Naive thymus-derived CD4-positive, alpha-beta T cell (primary cell): ENCODE measurements around the gene MFSD6. TPM values are rescaled to one million over a fixed set of nuclear protein-coding genes. Genes with fewer than 3 reads are reported as not detected.

Source experiments
- ATAC-seq: fragments of 150-1000 bp; cut with Tn5 transposase; 2 replicates; pipeline ENCODE4 v1.10.0; 2021; ENCODE audit warnings: mild to moderate bottlenecking, moderate library complexity
- CTCF ChIA-PET: fragments of 350-600 bp; sonication (Branson Sonifier 250); formaldehyde crosslinking; loops from one replicate; lab custom pipeline; 2021; ENCODE audit warnings: antibody characterized with exemption; lab: Charles Lee
- POLR2A ChIA-PET: fragments of 350-600 bp; sonication (Branson Sonifier 250); formaldehyde crosslinking; loops from one replicate; lab custom pipeline; 2021; ENCODE audit warnings: antibody characterized with exemption, inconsistent platforms; lab: Charles Lee
- DNase-seq, 9 donors: peaks; one replicate each; pipeline versions ENCODE4 v3.0.0 to v3.0.0-alpha.2; 2020 to 2022; ENCODE audit warnings: mixed read lengths in 1 of 9
- H3K27ac ChIP-seq: one replicate; pipeline ENCODE4 v1.7.0; 2013; ENCODE audit warnings: mild to moderate bottlenecking, low read depth, low read length, moderate library complexity
- H3K27me3 ChIP-seq, 2 donors: one replicate each; pipeline ENCODE4 v1.7.0; 2013; ENCODE audit warnings: low read length in 2 of 2, mild to moderate bottlenecking in 2 of 2, moderate library complexity in 2 of 2; ENCODE audit not compliant: control insufficient read depth in 2 of 2, insufficient read depth in 2 of 2
- H3K36me3 ChIP-seq, 3 experiments: 1 replicate in 2 of 3; 2 replicates in 1 of 3; pipeline ENCODE4 v1.7.0; 2013; ENCODE audit warnings: low read length in 3 of 3, mild to moderate bottlenecking in 3 of 3, moderate library complexity in 1 of 3; ENCODE audit not compliant: insufficient read depth in 3 of 3, control insufficient read depth in 2 of 3
- H3K4me1 ChIP-seq, 2 donors: one replicate each; pipeline ENCODE4 v1.7.0; 2013; ENCODE audit warnings: low read length in 2 of 2, mild to moderate bottlenecking in 2 of 2, moderate library complexity in 1 of 2; ENCODE audit not compliant: control insufficient read depth in 2 of 2, insufficient read depth in 2 of 2
- H3K4me3 ChIP-seq: 2 replicates; pipeline ENCODE4 v1.7.0; 2013; ENCODE audit warnings: mild to moderate bottlenecking, low read length
- H3K9me3 ChIP-seq, 3 experiments: 1 replicate in 2 of 3; 2 replicates in 1 of 3; pipeline ENCODE4 v1.7.0; 2013; ENCODE audit warnings: low read length in 3 of 3; ENCODE audit not compliant: control insufficient read depth in 2 of 3
- H3K27ac Mint-ChIP-seq, 9 donors: one replicate each; pipeline ENCODE4 v1.8.0; 2020 to 2022; ENCODE audit warnings: mixed read lengths in 9 of 9, mild to moderate bottlenecking in 8 of 9, moderate library complexity in 5 of 9, inconsistent platforms in 2 of 9
- H3K27me3 Mint-ChIP-seq, 5 donors: one replicate each; pipeline ENCODE4 v1.8.0; 2021 to 2022; ENCODE audit warnings: mixed read lengths in 5 of 5, mild to moderate bottlenecking in 1 of 5
- H3K36me3 Mint-ChIP-seq, 5 donors: one replicate each; pipeline ENCODE4 v1.8.0; 2020 to 2022; ENCODE audit warnings: mixed read lengths in 5 of 5, mild to moderate bottlenecking in 3 of 5, inconsistent platforms in 1 of 5
- H3K4me1 Mint-ChIP-seq, 7 donors: one replicate each; pipeline ENCODE4 v1.8.0; 2020 to 2022; ENCODE audit warnings: mixed read lengths in 7 of 7, mild to moderate bottlenecking in 3 of 7, inconsistent platforms in 1 of 7
- H3K4me3 Mint-ChIP-seq, 10 donors: one replicate each; pipeline ENCODE4 v1.8.0; 2020 to 2022; ENCODE audit warnings: mild to moderate bottlenecking in 10 of 10, mixed read lengths in 10 of 10, moderate library complexity in 6 of 10, inconsistent platforms in 2 of 10
- H3K9me3 Mint-ChIP-seq, 11 donors: one replicate each; pipeline ENCODE4 v1.8.0; 2020 to 2022; ENCODE audit warnings: mixed read lengths in 11 of 11, mild to moderate bottlenecking in 4 of 11, inconsistent platforms in 1 of 11, moderate library complexity in 1 of 11
- intact Hi-C, 2 donors: fragments of 100-400 bp; cut with micrococcal nuclease; formaldehyde crosslinking; loops; one replicate each; pipeline ENCODE4 v1.15.1; 2023
- polyA plus RNA-seq, 2 donors: library from polyadenylated mRNA; unstranded; fragments of 300-500 nt; fragmentation: Illumina TruSeq; gene quantifications; one replicate each; pipeline ENCODE4 v1.2.3, GENCODE V29; 2021
- total RNA-seq, 6 experiments: library from RNA in 5 of 6; stranded (reverse) in 5 of 6; gene quantifications; 1 replicate in 5 of 6; 2 replicates in 1 of 6; pipeline ENCODE4 v1.2.3 and lab custom pipeline; 2021 to 2026

MFSD6 gene
- total and polyA plus RNA-seq, 7 experiments from 2014 or later = 16.5 to 49.3 (median 38.8) TPM

GRCh38 chr2:190444976-190445375 is 36.8 kb downstream of the MFSD6 start:
- Mint-ChIP-seq H3K27me3 (no peaks in the 10 kb centered on the region), H3K36me3 (peaks cover 0 to 36% (median 18%) of the 10 kb centered on the region in 5 donors), H3K4me3 (peak overlapping the region in 4 of 10 donors; percentile 5 to 12 (median 10)), H3K9me3 (peaks cover 0 to 2% (median 0%) of the 10 kb centered on the region in 11 donors), H3K27ac (peak overlapping the region in 8 of 9 donors; percentile 1 to 69 (median 42)), H3K4me1 (peaks cover 29 to 82% (median 78%) of the 10 kb centered on the region in 7 donors)
- intact Hi-C loops = loop anchor here in 1 of 2 donors (2.0 to 5.0 kb wide), 3 partner anchors 14 to 37 kb away; no protein-coding TSS in a partner anchor
- no peak for DNase-seq
- ATAC-seq = no peak
- Histone ChIP-seq H3K27me3 (no peaks in the 10 kb centered on the region), H3K27ac (no peak overlapping the region), H3K4me1 (peaks cover 2 to 16% of the 10 kb centered on the region in 2 donors), H3K36me3 (peaks cover 0 to 6% (median 0%) of the 10 kb centered on the region in 3 experiments), H3K4me3 (no peak overlapping the region), H3K9me3 (no peaks in the 10 kb centered on the region)
- ChIA-PET CTCF (no interaction called here), POLR2A (no interaction called here)

GRCh38 chr2:190446193-190446592 is 38.0 kb downstream of the MFSD6 start:
- no peaks in the 10 kb centered on the region for H3K9me3 ChIP-seq
- no peaks in the 10 kb centered on the region for H3K27me3 ChIP-seq
- intact Hi-C loops = loop anchor here in 1 of 2 donors (5.0 kb wide), 1 partner anchor 36 kb away; no protein-coding TSS in a partner anchor
- H3K4me1 Mint-ChIP-seq = peaks cover 26 to 80% (median 74%) of the 10 kb centered on the region in 7 donors
- peaks cover 0 to 4% (median 0%) of the 10 kb centered on the region in 3 experiments for H3K36me3 ChIP-seq
- H3K4me3 Mint-ChIP-seq = no peak overlapping the region
- ATAC-seq (no peak), DNase-seq (no peak)
- H3K36me3 Mint-ChIP-seq = peaks cover 0 to 28% (median 18%) of the 10 kb centered on the region in 5 donors
- ChIA-PET POLR2A (interaction anchor here (0.8 kb wide), 1 partner anchor 98 kb away, joined by 3 read pairs; no protein-coding TSS in a partner anchor), CTCF (no interaction called here)
- H3K27me3 Mint-ChIP-seq = no peaks in the 10 kb centered on the region
- peaks cover 0 to 2% (median 0%) of the 10 kb centered on the region in 11 donors for H3K9me3 Mint-ChIP-seq
- H3K4me3 ChIP-seq = no peak overlapping the region
- H3K4me1 ChIP-seq = peaks cover 0 to 9% of the 10 kb centered on the region in 2 donors
- no peak overlapping the region for H3K27ac ChIP-seq
- peak overlapping the region in 2 of 9 donors; percentile 2 to 48 for H3K27ac Mint-ChIP-seq

GRCh38 chr2:190446750-190447516 is 38.8 kb downstream of the MFSD6 start:
- H3K9me3 ChIP-seq = no peaks in the 10 kb centered on the region
- Mint-ChIP-seq H3K9me3 (peaks cover 0 to 2% (median 0%) of the 10 kb centered on the region in 11 donors), H3K36me3 (peaks cover 0 to 28% (median 21%) of the 10 kb centered on the region in 5 donors), H3K27ac (peak overlapping the region in 2 of 9 donors; percentile 48 to 66), H3K4me1 (peaks cover 25 to 80% (median 73%) of the 10 kb centered on the region in 7 donors), H3K4me3 (peak overlapping the region in 1 of 10 donors; percentile 1), H3K27me3 (no peaks in the 10 kb centered on the region)
- no peak for DNase-seq
- CTCF ChIA-PET = no interaction called here
- POLR2A ChIA-PET = interaction anchor here (0.6 kb wide), 1 partner anchor 14 kb away, joined by 3 read pairs; no protein-coding TSS in a partner anchor
- H3K36me3 ChIP-seq = peaks cover 0 to 4% (median 0%) of the 10 kb centered on the region in 3 experiments
- intact Hi-C loops = loop anchor here in 1 of 2 donors (5.0 kb wide), 1 partner anchor 35 kb away; no protein-coding TSS in a partner anchor
- H3K4me3 ChIP-seq = no peak overlapping the region
- no peak overlapping the region for H3K27ac ChIP-seq
- peaks cover 0 to 5% of the 10 kb centered on the region in 2 donors for H3K4me1 ChIP-seq
- H3K27me3 ChIP-seq = no peaks in the 10 kb centered on the region
- no peak for ATAC-seq

- ChIA-PET POLR2A (interaction anchor here (0.6 kb wide), 1 partner anchor 13 kb away, joined by 3 read pairs; no protein-coding TSS in a partner anchor), CTCF (no interaction called here)
- no peaks in the 10 kb centered on the region for H3K27me3 ChIP-seq
- no peak for DNase-seq
- H3K4me1 Mint-ChIP-seq = peaks cover 21 to 76% (median 70%) of the 10 kb centered on the region in 7 donors
- H3K27ac ChIP-seq = no peak overlapping the region
- no peaks in the 10 kb centered on the region for H3K9me3 ChIP-seq
- peaks cover 0 to 25% (median 22%) of the 10 kb centered on the region in 5 donors for H3K36me3 Mint-ChIP-seq
- ATAC-seq = no peak
- no peaks in the 10 kb centered on the region for H3K27me3 Mint-ChIP-seq
- H3K36me3 ChIP-seq = peaks cover 0 to 4% (median 0%) of the 10 kb centered on the region in 3 experiments
- peaks cover 0 to 5% of the 10 kb centered on the region in 2 donors for H3K4me1 ChIP-seq
- peaks cover 0 to 2% (median 0%) of the 10 kb centered on the region in 11 donors for H3K9me3 Mint-ChIP-seq
- no peak overlapping the region for H3K4me3 ChIP-seq
- H3K27ac Mint-ChIP-seq = no peak overlapping the region
- intact Hi-C loops = loop anchor here in 1 of 2 donors (5.0 kb wide), 1 partner anchor 35 kb away; no protein-coding TSS in a partner anchor
- no peak overlapping the region for H3K4me3 Mint-ChIP-seq
Observed at GRCh38 chr2:190447766-190448165, 39.6 kb downstream of the MFSD6 start.

- Histone ChIP-seq H3K27me3 (no peaks in the 10 kb centered on the region), H3K27ac (no peak overlapping the region), H3K36me3 (peaks cover 0 to 6% (median 3%) of the 10 kb centered on the region in 3 experiments), H3K4me1 (peaks cover 0 to 4% of the 10 kb centered on the region in 2 donors), H3K9me3 (no peaks in the 10 kb centered on the region), H3K4me3 (no peak overlapping the region)
- intact Hi-C loops = loop anchor here in 1 of 2 donors (5.0 kb wide), 2 partner anchors 32 to 57 kb away; no protein-coding TSS in a partner anchor
- H3K27ac Mint-ChIP-seq = no peak overlapping the region
- DNase-seq (no peak), ATAC-seq (no peak)
- peaks cover 0 to 40% (median 32%) of the 10 kb centered on the region in 5 donors for H3K36me3 Mint-ChIP-seq
- no peaks in the 10 kb centered on the region for H3K27me3 Mint-ChIP-seq
- POLR2A ChIA-PET = interaction anchor here (1.1 kb wide), 1 partner anchor 43 kb away, joined by 3 read pairs; no protein-coding TSS in a partner anchor
- H3K9me3 Mint-ChIP-seq = peaks cover 0 to 3% (median 0%) of the 10 kb centered on the region in 11 donors
- CTCF ChIA-PET = no interaction called here
- H3K4me1 Mint-ChIP-seq = peaks cover 9 to 74% (median 64%) of the 10 kb centered on the region in 7 donors
- H3K4me3 Mint-ChIP-seq = no peak overlapping the region
Observed at GRCh38 chr2:190449925-190450324, 41.8 kb downstream of the MFSD6 start.

- intact Hi-C loops = loop anchor here in 1 of 2 donors (5.0 kb wide), 1 partner anchor 57 kb away; no protein-coding TSS in a partner anchor
- no peaks in the 10 kb centered on the region for H3K9me3 ChIP-seq
- ChIA-PET CTCF (no interaction called here), POLR2A (interaction anchor here (1.1 kb wide), 1 partner anchor 43 kb away, joined by 3 read pairs; no protein-coding TSS in a partner anchor)
- H3K27ac ChIP-seq = no peak overlapping the region
- Mint-ChIP-seq H3K4me1 (peaks cover 9 to 71% (median 61%) of the 10 kb centered on the region in 7 donors), H3K27ac (no peak overlapping the region), H3K27me3 (no peaks in the 10 kb centered on the region), H3K36me3 (peaks cover 0 to 41% (median 35%) of the 10 kb centered on the region in 5 donors), H3K4me3 (no peak overlapping the region), H3K9me3 (peaks cover 0 to 3% (median 0%) of the 10 kb centered on the region in 11 donors)
- H3K4me1 ChIP-seq = no peaks in the 10 kb centered on the region
- H3K36me3 ChIP-seq = peaks cover 0 to 6% (median 0%) of the 10 kb centered on the region in 3 experiments
- no peaks in the 10 kb centered on the region for H3K27me3 ChIP-seq
- ATAC-seq (no peak), DNase-seq (no peak)
- H3K4me3 ChIP-seq = no peak overlapping the region
Observed at GRCh38 chr2:190450363-190450762, 42.2 kb downstream of the MFSD6 start.
